Measurements from ENCODE around the gene EPHA4.

EPHA4 gene

DNA sequence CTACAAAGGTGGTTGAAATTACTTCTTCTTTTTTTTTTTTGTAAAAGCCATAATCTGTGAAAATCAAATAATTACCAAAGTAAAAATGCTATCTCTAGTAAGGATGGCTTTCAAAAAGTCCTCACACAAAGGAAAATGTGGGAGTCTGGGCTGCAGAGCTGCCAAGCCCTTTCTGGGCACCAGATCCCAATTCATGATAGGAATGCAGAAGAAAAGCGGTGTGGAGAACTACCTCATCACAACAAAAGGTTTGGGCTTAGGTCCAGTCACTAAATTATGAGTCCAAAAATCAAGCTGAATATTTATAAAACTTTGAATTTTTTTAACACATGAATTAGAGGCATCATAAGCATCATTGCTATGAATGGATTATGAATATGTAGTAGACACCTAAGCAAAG, 30.8 kb upstream of the EPHA4 start:
- H3K27me3 ChIP-seq (ENCODE audit: insufficient read depth, low read length), result no peaks in the 10 kb centered on the region
- no peak overlapping the region for H3K27ac ChIP-seq (ENCODE audit: low read depth, low read length)
- H3K9ac ChIP-seq (ENCODE audit: low read depth, low read length), result no peak overlapping the region
- H3K4me3 ChIP-seq (ENCODE audit: low read length), result no peak overlapping the region
- peaks cover 31% of the 10 kb centered on the region for H3K4me1 ChIP-seq (ENCODE audit: insufficient read depth, low read length)
- H3K9me3 ChIP-seq (ENCODE audit: insufficient read depth, low read depth, low read length), result no peaks in the 10 kb centered on the region
- WGBS, result 100% methylated on average over 1 of the region's 1 CpG
- H3K36me3 ChIP-seq (ENCODE audit: insufficient read depth, low read length), result no peaks in the 10 kb centered on the region

DNA sequence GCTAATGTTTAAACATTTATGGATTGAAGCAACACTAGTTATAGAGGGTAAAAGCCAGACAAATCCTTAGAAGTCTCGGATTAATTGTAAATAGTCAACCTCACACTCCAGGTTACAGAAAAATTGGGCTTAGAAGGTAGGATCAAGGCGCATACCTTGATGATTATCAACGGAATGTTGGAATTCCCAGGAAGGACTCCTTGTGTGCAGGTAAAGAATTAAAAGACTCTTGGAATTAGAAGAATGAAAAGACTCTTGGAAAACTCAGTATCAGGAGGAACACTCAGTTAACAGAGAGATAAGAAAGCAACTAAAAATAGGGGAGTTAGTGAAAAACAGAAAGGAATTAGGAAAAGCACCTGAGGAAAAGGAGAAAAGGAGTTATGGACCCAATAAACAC, 29.3 kb upstream of the EPHA4 start:
- no peaks in the 10 kb centered on the region for H3K9me3 ChIP-seq (ENCODE audit: insufficient read depth, low read depth, low read length)
- H3K4me1 ChIP-seq (ENCODE audit: insufficient read depth, low read length), result peaks cover 25% of the 10 kb centered on the region
- H3K27ac ChIP-seq (ENCODE audit: low read depth, low read length), result no peak overlapping the region
- H3K9ac ChIP-seq (ENCODE audit: low read depth, low read length), result no peak overlapping the region
- no peak overlapping the region for H3K4me3 ChIP-seq (ENCODE audit: low read length)
- no peaks in the 10 kb centered on the region for H3K27me3 ChIP-seq (ENCODE audit: insufficient read depth, low read length)
- 83% methylated on average over 3 of the region's 3 CpGs for WGBS
- H3K36me3 ChIP-seq (ENCODE audit: insufficient read depth, low read length), result no peaks in the 10 kb centered on the region

DNA sequence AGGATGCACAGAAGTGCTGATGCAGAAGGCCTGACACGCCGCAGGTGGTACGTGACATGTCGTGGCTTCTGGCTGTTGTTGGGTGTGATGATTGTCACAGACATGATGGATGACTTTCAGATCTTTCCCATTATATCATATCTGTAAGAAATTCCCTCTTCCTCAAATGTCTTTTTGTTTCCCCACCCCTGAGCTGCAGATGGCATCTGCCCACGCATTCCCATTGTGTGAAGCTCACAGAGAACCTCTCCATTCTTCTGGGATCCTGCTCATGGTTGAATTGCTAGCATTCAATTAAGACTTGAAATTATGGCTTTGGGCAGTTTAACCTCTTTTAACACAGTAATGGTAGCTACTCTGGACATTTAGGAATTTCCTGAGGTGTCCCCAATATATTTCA, 28.3 kb upstream of the EPHA4 start:
- Histone ChIP-seq H3K4me3 (ENCODE audit: low read length) (no peak overlapping the region), H3K36me3 (ENCODE audit: insufficient read depth, low read length) (no peaks in the 10 kb centered on the region)
- 94% methylated on average over 5 of the region's 5 CpGs for WGBS

DNA sequence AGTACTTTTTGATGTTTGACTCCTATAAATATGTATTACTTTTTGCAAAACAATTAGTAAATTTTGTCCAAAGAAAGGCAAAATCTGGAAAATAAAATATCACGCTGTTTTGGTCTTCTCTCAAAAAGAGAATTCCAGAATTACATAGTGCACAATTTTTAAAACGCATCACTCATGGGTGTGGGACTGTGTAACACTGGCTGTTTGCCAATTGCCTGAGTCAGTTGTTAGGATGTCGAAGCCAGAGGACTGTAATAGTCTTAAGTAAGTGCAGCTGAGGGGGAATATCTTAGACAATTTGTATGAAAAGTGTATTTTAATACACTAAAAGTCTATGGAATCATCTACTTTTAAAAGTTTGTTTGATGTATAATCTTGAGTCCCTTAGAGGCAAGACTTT, 24.1 kb upstream of the EPHA4 start:
- peaks cover 4% of the 10 kb centered on the region; the same call in 1 of the 2 replicates for H3K4me1 ChIP-seq (ENCODE audit: insufficient read depth, low read length)
- H3K9ac ChIP-seq (ENCODE audit: low read depth, low read length), result no peak overlapping the region

More for the DNA sequence above, 28.3 kb upstream of the EPHA4 start:
- Histone ChIP-seq H3K9me3 (ENCODE audit: insufficient read depth, low read depth, low read length) (no peaks in the 10 kb centered on the region), H3K27me3 (ENCODE audit: insufficient read depth, low read length) (no peaks in the 10 kb centered on the region), H3K4me1 (ENCODE audit: insufficient read depth, low read length) (peaks cover 23% of the 10 kb centered on the region), H3K9ac (ENCODE audit: low read depth, low read length) (no peak overlapping the region), H3K27ac (ENCODE audit: low read depth, low read length) (no peak overlapping the region)

DNA sequence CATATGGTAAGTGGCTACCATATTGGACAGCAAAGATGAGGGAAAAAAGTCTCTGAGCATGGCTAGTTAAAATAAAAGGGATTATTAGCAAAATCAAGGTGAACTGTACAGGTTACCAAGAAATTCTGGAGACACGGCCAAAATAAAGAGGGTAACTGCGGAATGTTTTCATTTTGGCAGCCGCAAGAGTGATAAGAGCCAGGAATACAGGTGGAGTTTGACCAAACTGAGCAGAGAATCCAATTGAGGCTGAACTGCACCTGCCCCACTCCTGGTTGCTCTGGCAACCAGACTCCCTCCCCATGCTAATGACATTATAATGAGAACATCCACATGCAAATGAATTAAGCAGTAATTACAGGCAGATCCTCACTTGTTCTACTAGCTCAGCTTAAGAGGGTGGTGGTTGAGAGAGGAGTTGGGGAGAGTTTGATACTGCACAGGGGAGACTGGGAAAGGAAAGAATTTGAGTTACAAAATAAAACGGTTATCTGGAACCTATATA, 18.8 kb upstream of the EPHA4 start:
- Histone ChIP-seq H3K9me3 (ENCODE audit: insufficient read depth, low read depth, low read length) (no peaks in the 10 kb centered on the region), H3K4me1 (ENCODE audit: insufficient read depth, low read length) (0 out of 2 replicates have a peak, but pooled peaks cover 8% of the 10 kb centered on the region), H3K36me3 (ENCODE audit: insufficient read depth, low read length) (no peaks in the 10 kb centered on the region), H3K4me3 (ENCODE audit: low read length) (no peak overlapping the region), H3K9ac (ENCODE audit: low read depth, low read length) (no peak overlapping the region), H3K27ac (ENCODE audit: low read depth, low read length) (no peak overlapping the region), H3K27me3 (ENCODE audit: insufficient read depth, low read length) (no peaks in the 10 kb centered on the region)
- 94% methylated on average over 4 of the region's 4 CpGs for WGBS

More for the DNA sequence above, 24.1 kb upstream of the EPHA4 start:
- H3K9me3 ChIP-seq (ENCODE audit: insufficient read depth, low read depth, low read length), result no peaks in the 10 kb centered on the region
- H3K36me3 ChIP-seq (ENCODE audit: insufficient read depth, low read length), result no peaks in the 10 kb centered on the region
- no peak overlapping the region for H3K27ac ChIP-seq (ENCODE audit: low read depth, low read length)
- no peak overlapping the region for H3K4me3 ChIP-seq (ENCODE audit: low read length)
- no peaks in the 10 kb centered on the region for H3K27me3 ChIP-seq (ENCODE audit: insufficient read depth, low read length)
- WGBS, result 96% methylated on average over 3 of the region's 3 CpGs

DNA sequence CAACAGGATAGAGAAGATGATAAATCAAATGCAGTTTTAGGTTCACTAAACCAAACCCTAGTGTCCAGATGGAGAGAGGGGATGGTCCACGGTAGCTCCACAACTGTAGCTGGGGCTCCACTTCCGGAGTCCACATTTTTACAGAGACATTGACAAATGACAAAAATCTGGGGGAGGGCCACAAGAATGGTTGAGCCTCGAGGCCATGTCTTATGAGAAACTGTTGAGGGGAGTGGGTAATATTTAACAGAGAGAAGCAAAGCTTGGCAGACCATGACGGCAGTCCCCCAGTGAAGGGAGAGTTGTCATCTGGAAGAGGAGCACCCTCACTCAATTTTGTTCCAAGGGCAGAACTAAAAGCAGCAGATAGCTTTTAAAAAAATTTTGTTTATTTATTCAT, 17.6 kb upstream of the EPHA4 start:
- Histone ChIP-seq H3K27me3 (ENCODE audit: insufficient read depth, low read length) (no peaks in the 10 kb centered on the region), H3K4me3 (ENCODE audit: low read length) (no peak overlapping the region), H3K27ac (ENCODE audit: low read depth, low read length) (no peak overlapping the region), H3K4me1 (ENCODE audit: insufficient read depth, low read length) (0 out of 2 replicates have a peak, but pooled peaks cover 8% of the 10 kb centered on the region), H3K36me3 (ENCODE audit: insufficient read depth, low read length) (no peaks in the 10 kb centered on the region), H3K9ac (ENCODE audit: low read depth, low read length) (no peak overlapping the region), H3K9me3 (ENCODE audit: insufficient read depth, low read depth, low read length) (no peaks in the 10 kb centered on the region)
- WGBS, result 91% methylated on average over 4 of the region's 4 CpGs

DNA sequence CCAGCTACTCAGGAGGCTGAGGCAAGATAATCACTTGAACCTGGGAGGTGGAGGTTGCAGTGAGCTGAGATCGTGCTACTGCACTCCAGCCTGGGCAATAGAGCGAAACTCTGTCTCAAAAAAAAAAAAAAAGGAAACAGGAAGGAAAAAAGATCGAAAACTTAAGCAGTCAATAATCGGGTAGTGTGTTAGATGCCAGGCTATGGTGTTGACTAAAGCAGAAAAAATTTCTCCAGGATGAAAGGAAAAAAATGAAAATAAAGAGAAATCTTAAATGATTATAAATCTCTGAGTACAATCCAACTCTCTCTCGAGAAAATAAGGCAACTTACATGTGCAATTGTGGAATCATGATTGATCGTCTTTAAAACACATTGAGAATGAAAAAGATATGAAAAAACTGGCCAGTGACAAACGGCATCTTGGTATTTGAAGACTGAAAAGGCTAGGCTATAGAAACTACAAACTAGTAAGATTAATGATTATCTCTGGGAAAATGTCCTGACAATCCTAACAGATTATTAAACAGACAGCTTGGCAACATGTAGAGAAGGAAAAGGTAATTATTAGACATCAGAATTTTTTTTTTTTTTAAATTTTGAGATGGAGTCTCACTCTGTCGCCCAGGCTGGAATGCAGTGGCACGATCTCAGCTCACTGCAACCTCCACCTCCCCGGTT, 16.3 kb upstream of the EPHA4 start:
- 95% methylated on average over 10 of the region's 10 CpGs for WGBS
- Histone ChIP-seq H3K4me1 (ENCODE audit: insufficient read depth, low read length) (0 out of 2 replicates have a peak, but pooled peaks cover 12% of the 10 kb centered on the region), H3K36me3 (ENCODE audit: insufficient read depth, low read length) (no peaks in the 10 kb centered on the region)

DNA sequence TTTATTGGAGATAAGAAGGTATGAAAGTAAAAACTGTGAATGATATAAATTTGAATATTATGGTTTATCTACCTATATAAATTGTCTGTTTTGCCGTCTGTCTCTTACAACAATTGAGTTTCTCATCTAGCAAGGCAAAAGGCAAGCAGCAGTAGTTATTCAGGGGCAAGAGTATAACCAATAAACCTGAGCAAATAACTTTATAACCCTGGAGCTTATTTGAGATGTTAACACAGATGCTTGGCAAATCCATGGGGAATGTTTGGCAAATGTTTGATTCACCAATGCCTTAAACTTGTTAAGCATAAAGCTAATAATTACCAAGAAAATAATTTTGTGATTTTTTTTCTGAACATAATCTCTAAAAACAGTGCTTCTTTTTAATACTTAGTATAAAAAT, 9.9 kb upstream of the EPHA4 start:
- Histone ChIP-seq H3K4me3 (ENCODE audit: low read length) (no peak overlapping the region), H3K9me3 (ENCODE audit: insufficient read depth, low read depth, low read length) (no peaks in the 10 kb centered on the region), H3K27ac (ENCODE audit: low read depth, low read length) (no peak overlapping the region), H3K27me3 (ENCODE audit: insufficient read depth, low read length) (no peaks in the 10 kb centered on the region), H3K9ac (ENCODE audit: low read depth, low read length) (no peak overlapping the region), H3K36me3 (ENCODE audit: insufficient read depth, low read length) (no peaks in the 10 kb centered on the region), H3K4me1 (ENCODE audit: insufficient read depth, low read length) (peaks cover 15% of the 10 kb centered on the region; the same call in 1 of the 2 replicates)
- 100% methylated on average over 1 of the region's 1 CpG for WGBS

More for the DNA sequence above, 16.3 kb upstream of the EPHA4 start:
- Histone ChIP-seq H3K4me3 (ENCODE audit: low read length) (no peak overlapping the region), H3K9ac (ENCODE audit: low read depth, low read length) (no peak overlapping the region), H3K27ac (ENCODE audit: low read depth, low read length) (no peak overlapping the region), H3K9me3 (ENCODE audit: insufficient read depth, low read depth, low read length) (no peaks in the 10 kb centered on the region), H3K27me3 (ENCODE audit: insufficient read depth, low read length) (no peaks in the 10 kb centered on the region)

DNA sequence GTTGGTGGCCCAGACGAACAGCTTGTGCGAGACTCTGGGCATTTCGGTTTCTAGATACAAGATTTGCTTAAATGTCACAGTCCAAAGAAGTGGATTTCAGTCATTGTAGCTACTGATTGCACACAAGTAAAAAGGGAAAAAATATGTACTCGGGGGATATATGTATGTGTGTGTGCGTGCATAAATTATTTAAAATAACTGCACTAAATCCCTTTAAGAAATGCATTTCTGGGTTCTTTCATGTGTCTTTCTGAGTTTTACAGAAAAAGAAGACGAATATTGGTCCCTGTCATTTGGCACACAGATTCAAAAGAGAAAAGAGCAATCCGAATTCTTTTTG, 2.1 kb upstream of the EPHA4 start:
- Histone ChIP-seq H3K9ac (ENCODE audit: low read depth, low read length) (peak overlapping the region; percentile 58; the same call in 1 of the 2 replicates), H3K27ac (ENCODE audit: low read depth, low read length) (no peak overlapping the region), H3K36me3 (ENCODE audit: insufficient read depth, low read length) (no peaks in the 10 kb centered on the region), H3K4me3 (ENCODE audit: low read length) (peak overlapping the region; percentile 84), H3K4me1 (ENCODE audit: insufficient read depth, low read length) (peaks cover 18% of the 10 kb centered on the region), H3K27me3 (ENCODE audit: insufficient read depth, low read length) (peaks cover 53% of the 10 kb centered on the region), H3K9me3 (ENCODE audit: insufficient read depth, low read depth, low read length) (no peaks in the 10 kb centered on the region)
- 30% methylated on average over 7 of the region's 7 CpGs for WGBS

DNA sequence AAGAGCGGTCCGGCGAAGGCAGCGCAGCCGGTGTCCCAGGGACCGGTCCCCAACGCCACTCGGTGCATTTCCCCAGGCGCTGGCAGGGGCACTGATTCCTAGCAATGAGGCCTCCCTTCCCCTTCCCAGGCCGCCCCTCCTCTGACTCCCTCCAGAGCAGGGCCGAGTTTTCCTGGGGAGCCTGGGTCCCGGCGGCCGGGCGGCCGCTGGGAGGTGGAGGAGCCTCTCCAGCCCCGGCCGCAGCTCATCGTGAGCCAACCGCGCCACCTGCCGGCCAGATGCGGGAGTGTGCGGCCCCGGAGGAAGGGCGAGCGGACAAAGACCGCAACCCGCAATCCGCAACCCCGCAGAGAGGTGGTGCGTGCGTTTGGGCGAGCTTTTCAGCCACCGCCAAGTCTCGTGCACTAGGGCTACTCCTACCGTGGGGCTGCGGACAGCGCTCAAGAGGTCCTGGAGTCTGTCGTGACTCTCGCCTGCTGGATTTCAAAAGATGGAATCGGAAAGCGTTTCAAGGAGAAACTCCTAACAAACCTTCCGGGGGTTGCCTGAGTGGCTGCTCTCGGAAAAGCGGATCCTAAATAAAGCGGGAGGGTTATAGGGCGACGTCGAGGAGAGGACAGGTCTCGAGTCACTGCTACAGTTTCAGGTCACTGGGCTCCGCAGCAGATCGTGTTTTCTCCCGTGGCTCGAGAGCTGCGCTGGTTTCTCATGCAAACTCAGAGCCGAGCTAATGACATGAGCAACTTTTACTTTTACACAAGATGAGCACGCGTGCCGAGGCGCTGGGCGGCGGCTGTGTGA, 1.5 kb upstream of the EPHA4 start:
- H3K27ac ChIP-seq (ENCODE audit: low read depth, low read length), result no peak overlapping the region
- peak overlapping the region; percentile 84 for H3K4me3 ChIP-seq (ENCODE audit: low read length)
- H3K9ac ChIP-seq (ENCODE audit: low read depth, low read length), result peak overlapping the region; percentile 64
- 2% methylated on average over 63 of the region's 63 CpGs for WGBS
- peaks cover 24% of the 10 kb centered on the region for H3K4me1 ChIP-seq (ENCODE audit: insufficient read depth, low read length)
- H3K9me3 ChIP-seq (ENCODE audit: insufficient read depth, low read depth, low read length), result no peaks in the 10 kb centered on the region
- peaks cover 59% of the 10 kb centered on the region for H3K27me3 ChIP-seq (ENCODE audit: insufficient read depth, low read length)
- H3K36me3 ChIP-seq (ENCODE audit: insufficient read depth, low read length), result no peaks in the 10 kb centered on the region

DNA sequence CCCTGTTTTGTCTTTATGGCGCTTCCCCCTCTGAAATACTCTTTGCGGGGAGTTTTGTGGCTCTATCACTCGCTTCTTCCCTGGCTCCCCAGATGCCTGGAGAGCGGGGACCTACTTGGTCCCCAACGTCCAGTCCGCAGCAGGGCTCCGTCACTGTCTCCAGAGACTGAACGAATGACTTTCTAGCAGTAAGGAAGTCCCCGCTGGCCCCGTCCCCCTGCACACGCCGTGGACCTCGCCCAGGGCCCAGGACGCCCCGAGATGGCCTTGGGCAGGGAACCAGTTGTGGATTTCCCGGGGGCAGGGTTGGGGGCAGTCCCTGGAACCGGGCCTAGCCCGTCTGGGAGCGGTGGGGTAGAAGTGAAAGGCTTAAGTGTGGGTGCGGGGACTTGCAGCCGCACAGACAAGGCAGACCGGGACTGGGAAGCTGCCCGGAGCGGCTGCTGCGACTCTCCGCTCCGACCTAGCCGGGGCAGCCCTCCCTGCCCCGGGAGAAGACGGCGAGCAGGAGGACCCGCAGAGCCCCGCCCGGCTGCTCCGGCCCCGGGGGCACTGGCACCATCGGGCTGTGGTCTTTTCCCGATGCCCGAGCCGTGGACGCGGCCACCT, 821 bp upstream of the EPHA4 start:
- Histone ChIP-seq H3K36me3 (ENCODE audit: insufficient read depth, low read length) (peaks cover 2% of the 10 kb centered on the region; the same call in 1 of the 2 replicates), H3K27ac (ENCODE audit: low read depth, low read length) (no peak overlapping the region), H3K4me3 (ENCODE audit: low read length) (peak overlapping the region; percentile 84), H3K9ac (ENCODE audit: low read depth, low read length) (peak overlapping the region; percentile 64), H3K4me1 (ENCODE audit: insufficient read depth, low read length) (peaks cover 31% of the 10 kb centered on the region), H3K9me3 (ENCODE audit: insufficient read depth, low read depth, low read length) (no peaks in the 10 kb centered on the region), H3K27me3 (ENCODE audit: insufficient read depth, low read length) (peaks cover 60% of the 10 kb centered on the region)
- under 1% methylated on average over 42 of the region's 42 CpGs for WGBS

All from HUES64 (cell line).